ENCODE data around the gene TNP1.

The TNP1 gene

GRCh38 chr2:216810399-216811160 is 49.3 kb downstream of the TNP1 start:
- Histone ChIP-seq H3K27me3 (no peaks in the 10 kb centered on the region), H3K4me1 (ENCODE audit: control insufficient read depth in 1 of 2, insufficient read depth in 1 of 2, low read depth in 1 of 2, low read length in 1 of 2) (no peaks in the 10 kb centered on the region), H3K4me3 (ENCODE audit: low read depth in 1 of 2, low read length in 1 of 2) (no peak overlapping the region), H3K36me3 (no peaks in the 10 kb centered on the region), H3K27ac (no peak overlapping the region), H3K9me3 (no peaks in the 10 kb centered on the region)
- no peak for TF ChIP-seq CTCF (IDR thresholded peaks at IDR 0.05)

All from neutrophil (primary cell).